IMR-90 (cell line): ENCODE results near the gene CAND1.

Source experiments
- CTCF ChIP-seq: conservative IDR thresholded peaks from 2 replicates; pipeline ENCODE4 v1.5.1; 2012; ENCODE audit warnings: mild to moderate bottlenecking, low read depth, low read length, improper control_type of control experiment
- POLR2A ChIP-seq: IDR thresholded peaks from 2 replicates; pipeline ENCODE4 v1.6.1; 2012; ENCODE audit warnings: mild to moderate bottlenecking, low read depth, low read length

GRCh38 chr12:67271976-67272375 lies 2.8 kb downstream of the CAND1 start:
- no peak for TF ChIP-seq POLR2A
- no peak for TF ChIP-seq CTCF
